Stimulated activated naive CD8-positive, alpha-beta T cell treated with anti-CD3 and anti-CD28 coated beads, Interleukin-15, amount 100 ng/mL, for 72 hours (primary cell): ENCODE data around the gene CCT6A.
"Not testable (repeated sequence)": the region's sequence is repeated elsewhere in the genome, so short reads cannot be mapped to it uniquely, and the experiment has no call there.

ENCODE experiments used
- ATAC-seq: fragments of 150-1000 bp; cut with Tn5 transposase; 2 replicates; pipeline ENCODE4 v1.10.0; 2021; ENCODE audit warnings: mild to moderate bottlenecking, moderate library complexity
- DNase-seq, 2 donors: peaks; one replicate each; pipeline ENCODE4 v3.0.0; 2021 to 2022
- H3K27ac Mint-ChIP-seq, 2 donors: one replicate each; pipeline ENCODE4 v1.8.0; 2022; ENCODE audit warnings: mild to moderate bottlenecking in 2 of 2, mixed read lengths in 2 of 2, moderate library complexity in 2 of 2
- H3K27me3 Mint-ChIP-seq: one replicate; pipeline ENCODE4 v1.8.0; 2022; ENCODE audit warnings: mixed read lengths
- H3K4me1 Mint-ChIP-seq: one replicate; pipeline ENCODE4 v1.8.0; 2022; ENCODE audit warnings: mild to moderate bottlenecking, mixed read lengths
- H3K4me3 Mint-ChIP-seq, 2 donors: one replicate each; pipeline ENCODE4 v1.8.0; 2022; ENCODE audit warnings: mild to moderate bottlenecking in 2 of 2, mixed read lengths in 2 of 2, moderate library complexity in 1 of 2
- H3K9me3 Mint-ChIP-seq, 2 donors: one replicate each; pipeline ENCODE4 v1.8.0; 2022; ENCODE audit warnings: mixed read lengths in 2 of 2

The CCT6A gene

DNA sequence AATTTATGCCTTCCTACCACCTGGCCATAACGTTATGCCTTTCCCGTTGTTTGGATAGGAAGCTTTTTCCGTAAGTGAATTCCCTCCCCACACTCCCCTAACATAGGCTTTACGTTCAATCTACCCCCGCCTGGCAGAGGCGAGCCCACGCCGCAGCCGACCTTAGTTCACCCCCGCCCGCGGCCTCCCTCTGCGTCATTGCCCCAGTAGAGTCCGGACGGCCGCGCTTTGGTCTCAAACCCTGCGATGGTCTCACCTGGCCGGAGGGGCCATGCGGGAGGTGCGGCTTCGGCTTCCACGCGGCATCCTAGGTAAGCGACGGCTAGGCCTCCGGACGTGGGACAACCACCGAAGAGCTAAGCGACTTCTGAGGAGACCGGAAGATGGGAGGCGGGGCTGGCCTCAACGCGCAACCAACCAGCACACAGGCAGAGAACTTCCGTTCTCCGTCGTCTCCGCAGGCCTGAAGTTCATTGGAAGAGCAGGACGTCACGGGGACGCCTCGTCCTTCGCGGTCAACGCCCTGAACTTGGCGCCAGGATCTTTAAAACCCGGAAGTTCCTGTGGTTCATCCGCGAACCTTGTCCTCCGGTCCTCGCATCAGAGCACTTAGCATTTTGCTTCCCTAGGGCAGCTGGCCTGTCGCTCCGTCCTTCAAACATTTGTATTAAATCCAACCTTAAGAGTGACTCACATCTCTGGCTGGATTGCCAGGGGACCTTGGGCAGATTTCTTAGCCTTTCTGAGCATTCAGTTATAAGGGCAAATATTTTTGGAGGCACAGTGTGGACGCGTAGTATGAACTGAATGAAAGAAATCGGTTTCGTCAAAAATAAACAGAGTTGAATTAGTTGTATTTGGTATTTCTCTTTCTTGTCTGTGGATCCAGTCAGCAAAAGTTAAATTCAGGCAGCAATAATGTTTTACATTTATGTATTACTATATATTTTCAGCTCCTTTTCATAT is 54.8 kb downstream of the CCT6A start, which contains the start of gene CHCHD2:
TSS of gene CHCHD2 (minus strand) at position 369 of the 966 bp plus-strand sequence. CDS start at position 306, 63 bp downstream.
- peak; percentile 90 to 96 for DNase-seq
- peak; percentile 98 for ATAC-seq
- Mint-ChIP-seq H3K27ac (peak within 1 kb of the TSS; percentile 99 to 100), H3K4me3 (peak within 1 kb of the TSS; percentile 95 to 98), H3K27me3 (no peaks in the 10 kb centered on the region), H3K9me3 (peaks cover 14 to 17% of the 10 kb centered on the region in 2 donors), H3K4me1 (peaks cover 34% of the 10 kb centered on the region)

GRCh38 chr7:56107954-56108258 is 56.3 kb downstream of the CCT6A start:
- Mint-ChIP-seq H3K27me3 (no peaks in the 10 kb centered on the region), H3K9me3 (peaks cover 14 to 17% of the 10 kb centered on the region in 2 donors), H3K27ac (peak overlapping the region in 1 of 2 donors; percentile 99), H3K4me3 (peak overlapping the region; percentile 95 to 98), H3K4me1 (peaks cover 34% of the 10 kb centered on the region)
- no peak for ATAC-seq
- DNase-seq, result no peak

DNA sequence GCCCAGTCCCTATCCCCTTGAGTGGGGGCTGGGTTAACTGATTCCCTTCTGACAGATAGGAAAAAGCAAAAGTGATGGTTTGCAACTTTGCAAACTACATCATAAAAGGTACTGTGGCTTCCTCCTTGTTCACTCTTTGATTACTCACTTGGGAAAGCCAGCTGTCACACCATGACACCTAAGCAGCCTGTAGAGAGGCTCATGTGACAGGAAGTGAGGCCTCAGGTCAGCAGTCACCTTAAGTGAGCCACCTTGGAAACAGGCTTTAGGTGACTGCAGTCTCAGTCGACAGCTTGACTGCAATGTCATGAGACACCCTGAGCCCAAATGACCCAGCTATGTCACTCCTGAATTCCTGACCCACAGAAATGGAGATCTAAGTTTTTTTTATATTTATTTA is 59.0 kb downstream of the CCT6A start:
- H3K4me3 Mint-ChIP-seq, result no peak overlapping the region
- H3K27ac Mint-ChIP-seq, result no peak overlapping the region
- DNase-seq (peak in 1 of 2 donors; percentile 26), ATAC-seq (peak; percentile 27)
- H3K27me3 Mint-ChIP-seq, result peaks cover 3% of the 10 kb centered on the region
- peaks cover 14 to 17% of the 10 kb centered on the region in 2 donors for H3K9me3 Mint-ChIP-seq
- peaks cover 29% of the 10 kb centered on the region for H3K4me1 Mint-ChIP-seq

DNA sequence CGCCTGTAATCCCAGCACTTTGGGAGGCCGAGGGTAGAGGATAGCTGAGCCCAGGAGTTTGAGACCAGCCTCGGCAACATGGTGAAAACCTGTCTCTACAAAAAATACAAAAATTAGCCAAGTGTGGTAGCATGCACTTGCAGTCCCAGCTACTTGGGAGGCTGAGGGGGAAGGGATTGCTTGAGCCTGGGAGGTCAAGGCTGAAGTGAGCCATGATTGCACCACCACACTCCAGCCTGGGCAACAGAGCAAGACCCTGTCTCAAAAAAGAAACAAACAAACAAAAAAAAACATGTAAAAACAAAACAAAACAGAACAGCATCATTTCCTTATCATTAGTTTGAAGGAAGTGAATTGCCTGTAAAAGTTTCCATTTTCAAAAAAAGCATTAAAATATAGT is 60.7 kb downstream of the CCT6A start:
- Mint-ChIP-seq H3K4me1 (peaks cover 24% of the 10 kb centered on the region), H3K27me3 (peaks cover 19% of the 10 kb centered on the region)
- not testable (repeated sequence) for ATAC-seq, H3K9me3 Mint-ChIP-seq, H3K27ac Mint-ChIP-seq, DNase-seq, H3K4me3 Mint-ChIP-seq
